Measurements from ENCODE around the gene GMPR.
"Not testable (repeated sequence)": the region's sequence is repeated elsewhere in the genome, so short reads cannot be mapped to it uniquely, and the experiment has no call there.

Gene GMPR

DNA sequence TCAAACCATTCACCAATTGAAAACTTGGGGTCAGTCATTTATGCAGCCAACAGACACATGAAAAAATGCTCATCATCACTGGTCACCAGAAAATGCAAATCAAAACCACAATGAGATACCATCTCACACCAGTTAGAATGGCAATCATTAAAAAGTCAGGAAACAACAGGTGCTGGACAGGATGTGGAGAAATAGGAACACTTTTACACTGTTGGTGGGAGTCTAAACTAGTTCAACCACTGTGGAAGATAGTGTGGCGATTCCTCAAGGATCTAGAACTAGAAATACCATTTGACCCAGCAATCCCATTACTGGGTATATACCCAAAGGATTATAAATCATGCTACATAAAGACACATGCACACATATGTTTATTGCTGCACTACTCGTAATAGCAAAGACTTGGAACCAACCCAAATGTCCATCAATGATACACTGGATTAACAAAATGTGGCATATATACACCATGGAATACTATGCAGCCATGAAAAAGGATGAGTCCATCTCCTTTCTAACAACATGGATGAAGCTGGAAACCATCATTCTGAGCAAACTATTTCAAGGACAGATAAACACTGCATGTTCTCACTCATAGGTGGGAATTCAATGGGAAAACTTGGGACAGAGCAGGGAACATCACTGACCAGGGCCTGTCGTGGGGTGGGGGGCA, 13.2 kb upstream of the GMPR start:
- DNase-seq, result not testable (repeated sequence)

GRCh38 chr6:16226117-16227047, 12.0 kb upstream of the GMPR start:
- DNase-seq, result not testable (repeated sequence)

GRCh38 chr6:16227048-16227562, 11.3 kb upstream of the GMPR start:
- DNase-seq, result no peak

GRCh38 chr6:16227605-16228004, 10.8 kb upstream of the GMPR start:
- no peak for DNase-seq

DNA sequence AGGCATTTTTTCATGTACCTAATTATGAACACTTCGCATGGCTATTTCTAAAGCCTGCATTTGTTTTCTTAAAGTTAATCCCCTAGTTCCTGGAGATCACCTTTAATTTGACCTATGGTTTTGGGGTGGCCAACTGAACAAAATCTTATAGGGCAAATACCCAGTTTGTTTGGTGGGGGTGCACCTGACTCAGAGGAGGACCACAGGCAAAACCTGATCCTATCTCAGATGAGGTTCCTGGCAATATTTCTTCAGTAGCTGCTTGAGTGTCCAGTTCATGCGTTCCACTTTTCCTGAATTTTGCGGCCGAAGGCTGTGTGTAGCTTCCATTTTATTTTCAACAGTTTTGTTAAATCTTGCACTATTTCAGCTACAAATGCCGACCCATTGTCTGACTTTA, 10.3 kb upstream of the GMPR start:
- DNase-seq, result no peak

GRCh38 chr6:16228709-16229665, 9.4 kb upstream of the GMPR start:
- DNase-seq, result no peak

DNA sequence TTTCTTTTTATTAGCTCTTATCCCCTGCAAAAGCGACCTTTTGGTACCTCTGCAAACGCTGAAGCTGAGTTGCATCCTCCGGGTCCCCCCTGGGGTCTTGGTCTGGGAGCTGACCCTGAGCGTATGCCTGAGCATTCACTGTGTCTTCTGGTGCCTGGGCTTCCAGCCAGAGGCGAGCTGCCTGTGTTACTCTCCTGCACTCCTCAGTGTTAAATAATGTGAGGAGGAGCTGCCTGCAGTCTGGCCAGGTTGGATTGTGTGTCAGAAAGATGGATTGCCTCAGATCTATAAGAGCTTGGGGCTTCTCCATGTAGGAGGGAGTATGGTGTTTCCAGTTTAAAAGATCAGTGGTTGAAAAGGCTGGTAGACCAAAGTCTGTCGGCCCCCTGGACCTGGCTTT, 8.7 kb upstream of the GMPR start:
- DNase-seq, result no peak

- DNase-seq, result no peak
These were observed 7.4 kb upstream of the GMPR start for GRCh38 chr6:16230953-16231352.

DNA sequence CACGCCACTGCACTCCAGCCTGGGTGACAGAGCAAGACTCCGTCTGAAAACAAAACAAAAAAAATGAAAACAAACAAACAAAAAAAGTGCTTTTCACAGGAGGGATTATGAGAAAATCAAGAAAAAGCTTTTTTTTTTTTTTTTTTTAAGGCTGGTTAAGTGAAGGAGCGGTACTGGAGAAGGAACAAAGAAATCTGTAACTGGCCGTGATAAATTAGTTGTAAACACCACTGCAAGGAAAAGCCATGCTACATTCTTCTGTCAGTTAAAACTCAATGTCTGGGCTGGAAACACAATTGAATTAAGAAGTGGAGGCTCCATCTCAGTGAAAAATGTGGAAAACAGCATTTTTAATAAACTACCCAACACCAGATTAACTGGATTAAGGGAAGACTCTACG, 6.3 kb upstream of the GMPR start:
- no peak for DNase-seq

DNA sequence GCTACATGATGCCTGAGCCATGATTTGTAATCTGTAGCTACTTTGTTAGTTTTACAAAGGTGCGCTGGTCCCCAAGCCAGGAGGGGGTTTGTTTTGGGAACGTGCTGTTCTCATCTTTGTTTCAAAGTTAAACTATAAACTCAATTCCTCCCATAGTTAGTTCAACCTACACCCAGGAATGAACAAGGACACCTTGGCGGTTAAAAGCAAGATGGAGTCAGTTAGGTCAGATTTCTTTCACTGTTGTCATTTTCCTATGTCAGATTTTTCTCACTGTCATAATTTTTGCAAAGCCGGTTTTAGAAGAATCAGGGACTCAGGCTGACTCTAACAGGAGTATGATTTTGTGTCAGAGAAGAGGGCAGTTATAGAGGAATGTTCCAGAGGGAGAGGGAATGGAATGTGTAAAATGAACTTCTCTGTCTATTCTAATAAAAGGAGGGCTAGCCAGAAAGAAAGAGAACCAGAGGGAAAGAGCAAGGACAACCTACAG, 2.3 kb upstream of the GMPR start:
- no peak for DNase-seq

DNA sequence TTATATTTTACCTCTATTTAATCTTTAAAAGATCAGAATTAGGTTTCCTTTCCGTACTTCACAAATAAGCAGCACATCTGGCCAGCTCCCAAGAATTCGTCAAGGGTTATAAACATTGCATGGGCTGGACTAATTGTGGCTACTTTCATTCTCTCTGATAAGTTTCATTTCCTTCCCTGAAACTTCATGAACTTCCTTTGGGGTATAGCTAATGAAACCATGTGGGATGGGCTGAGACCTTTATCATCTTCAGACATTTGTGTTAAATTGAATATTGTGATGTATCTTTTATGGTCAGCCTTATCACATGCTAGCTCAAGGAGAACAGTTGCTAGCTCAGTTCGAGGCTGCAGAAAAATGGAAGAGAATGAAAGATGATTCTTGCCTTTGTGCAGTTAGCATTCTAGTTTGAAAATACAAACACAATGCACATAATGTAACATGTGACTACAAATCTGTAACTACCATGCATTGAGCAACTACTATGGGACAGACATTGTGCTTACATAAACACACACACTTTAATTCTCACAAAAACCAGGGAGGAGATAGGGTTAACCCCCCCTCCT, 1.7 kb upstream of the GMPR start:
- DNase-seq, result no peak

DNA sequence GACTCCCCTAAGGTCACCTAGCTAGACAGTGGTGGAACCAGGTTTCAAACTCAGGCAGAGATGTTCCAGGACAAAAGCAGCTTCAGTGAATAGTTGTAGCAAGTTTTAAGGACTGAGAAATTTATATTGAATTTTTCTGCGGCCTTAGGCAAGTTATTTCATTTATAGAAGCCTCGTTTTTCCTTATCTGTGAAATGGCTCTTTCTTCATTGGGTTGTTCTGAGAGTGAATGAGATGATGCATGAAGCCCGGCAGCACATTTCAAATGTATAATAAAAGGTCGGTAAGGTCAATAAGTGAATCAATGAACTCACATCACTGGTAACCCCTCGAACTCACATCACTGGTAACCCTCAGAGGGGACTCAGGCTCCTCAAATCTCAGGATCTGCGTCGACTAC, 1.1 kb upstream of the GMPR start:
- no peak for DNase-seq

DNA sequence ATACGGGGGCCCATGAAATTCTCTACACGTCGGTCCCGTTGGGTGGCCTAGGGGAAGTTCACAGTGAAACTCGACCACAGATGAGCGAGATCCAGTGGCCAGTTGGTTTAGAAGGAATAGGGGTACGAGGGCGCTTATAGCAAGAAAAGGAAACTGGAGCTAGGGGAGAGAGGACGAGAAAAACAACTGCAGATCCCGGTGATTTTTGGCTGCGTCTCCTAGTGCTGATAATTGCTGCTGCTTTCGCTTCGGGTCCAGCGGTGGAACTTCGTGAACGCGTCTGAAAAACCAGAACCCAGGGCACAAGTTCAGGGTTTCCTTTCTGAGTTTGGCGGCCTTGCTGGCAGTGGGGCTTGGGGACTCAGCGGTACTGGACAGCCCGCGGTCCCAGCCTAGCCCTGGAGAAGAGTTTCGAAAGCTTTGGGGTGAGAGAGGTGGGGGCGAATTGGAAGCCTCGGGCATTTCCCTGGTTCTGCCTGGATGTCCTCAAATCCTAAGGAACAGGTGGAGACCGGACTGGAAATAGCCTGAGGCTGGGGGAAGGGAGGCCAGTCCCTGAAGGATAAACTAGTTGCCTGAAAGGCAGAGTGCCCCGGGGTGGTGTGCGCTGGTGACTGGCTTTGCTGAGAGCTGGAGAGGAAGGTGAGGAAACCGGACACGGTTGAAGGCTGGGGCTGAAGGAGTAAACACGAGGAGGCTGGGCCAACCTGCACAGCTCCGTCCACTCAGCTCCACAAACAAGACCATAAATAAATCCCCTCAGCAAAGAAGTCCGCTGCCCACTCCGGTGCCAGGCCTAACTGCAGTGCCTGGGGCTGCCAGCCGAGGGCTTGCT, 793 bp downstream of the GMPR start:
- peak in 51 of 56 donors; percentile 7 to 81 (median 44) for DNase-seq

- peak in 1 of 56 donors; percentile 58 for DNase-seq
These were observed 1.4 kb downstream of the GMPR start for GRCh38 chr6:16239798-16240123.

DNA sequence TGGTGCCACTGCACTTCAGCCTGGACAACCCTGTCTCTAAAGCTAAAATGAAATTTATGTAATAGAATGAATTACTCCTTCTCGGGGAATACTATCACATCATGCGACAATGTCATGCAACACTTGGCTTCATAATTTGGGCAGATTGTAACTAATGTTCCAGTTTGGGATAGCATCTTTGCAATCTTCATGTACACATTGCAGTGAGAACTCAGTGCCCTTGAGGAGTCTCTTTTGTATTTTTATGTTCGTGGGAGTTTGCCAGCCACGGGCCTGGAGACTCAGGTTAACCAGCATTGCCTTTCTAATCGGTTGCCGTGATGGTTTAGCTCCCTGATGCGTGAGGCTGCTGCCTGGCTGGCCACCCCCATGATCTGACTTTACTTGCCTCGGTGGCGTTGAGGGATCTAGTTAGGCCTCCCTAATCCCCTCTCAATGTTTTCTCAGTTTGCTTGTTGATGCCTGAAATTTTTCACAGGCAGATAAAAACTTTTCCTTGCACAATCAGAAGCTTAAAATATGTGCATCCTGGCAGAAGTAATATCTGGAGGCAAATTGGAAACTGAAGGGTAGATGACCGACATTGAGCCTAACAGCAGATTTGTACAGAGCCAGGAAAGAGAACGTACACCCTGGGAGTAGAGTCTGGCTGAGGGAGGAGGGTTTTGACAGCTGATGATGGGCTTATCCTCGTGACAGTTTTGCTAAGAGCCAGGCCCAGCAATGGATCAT, 2.4 kb downstream of the GMPR start:
- no peak for DNase-seq

DNA sequence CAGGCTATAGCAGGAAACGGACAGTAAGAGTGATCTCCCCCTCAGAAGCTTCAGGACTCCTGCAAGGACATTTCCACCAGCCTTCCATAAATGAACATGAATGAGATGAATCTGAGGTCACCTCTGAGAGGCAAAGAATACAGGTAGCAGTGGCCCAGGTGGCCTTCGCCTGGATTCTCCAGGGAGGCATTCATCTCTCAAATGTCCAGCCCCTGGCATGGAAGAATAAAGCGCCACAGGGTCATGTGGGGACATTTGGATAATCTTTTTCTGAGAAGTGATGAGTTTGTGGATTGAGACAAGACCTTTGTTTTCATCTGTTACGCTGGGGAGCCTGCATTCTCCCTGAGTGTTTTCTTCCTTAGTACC, 2.9 kb downstream of the GMPR start:
- DNase-seq, result no peak

GRCh38 chr6:16243055-16243454, 4.7 kb downstream of the GMPR start:
- peak in 8 of 56 donors; percentile 6 to 36 (median 16) for DNase-seq

GRCh38 chr6:16243664-16244063, 5.3 kb downstream of the GMPR start:
- DNase-seq, result no peak

DNA sequence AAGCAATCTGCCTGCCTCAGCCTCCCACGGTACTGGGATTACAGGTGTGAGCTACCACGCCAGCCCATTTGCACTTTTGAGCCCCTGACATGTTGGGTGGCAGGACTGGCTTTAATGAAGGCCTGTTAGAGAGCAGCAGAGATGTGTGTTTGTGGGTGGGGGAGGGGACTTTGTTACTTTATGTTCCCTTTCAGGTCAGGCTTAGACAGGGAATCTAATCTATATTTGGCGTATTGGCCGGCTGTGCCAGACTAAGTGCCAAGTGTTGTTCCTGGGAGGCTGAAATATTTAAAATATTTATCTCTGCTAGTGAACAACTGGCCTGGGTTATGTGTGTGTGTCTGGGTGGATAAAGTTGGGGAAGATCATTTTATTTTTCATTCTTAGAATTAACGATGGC, 6.1 kb downstream of the GMPR start:
- no peak for DNase-seq

Data from nucleus accumbens (tissue), 56 donors.